ENCODE measurements around the gene OTC. TPM values are rescaled to one million over a fixed set of nuclear protein-coding genes. Genes with fewer than 3 reads are reported as not detected.

The OTC gene
- total and polyA plus RNA-seq, 2 donors from 2014 or later = not detected

GRCh38 chrX:38374431-38374830, 22.0 kb downstream of the OTC start:
- intact Hi-C loops (cut with DNase I) = no loop called here
- Histone ChIP-seq H3K27ac (ENCODE audit: low read depth in 2 of 2, low read length in 2 of 2) (no peak overlapping the region), H3K9me3 (ENCODE audit: control insufficient read depth in 2 of 3, insufficient read depth in 1 of 3, low read length in 3 of 3) (no peaks in the 10 kb centered on the region), H3K36me3 (ENCODE audit: control insufficient read depth in 2 of 3, insufficient read depth in 3 of 3, low read length in 3 of 3) (no peaks in the 10 kb centered on the region), H3K9ac (ENCODE audit: low read length in 3 of 3) (no peak overlapping the region), H3K27me3 (ENCODE audit: control insufficient read depth, insufficient read depth, low read length) (peaks cover 2% of the 10 kb centered on the region), H3K4me3 (ENCODE audit: low read length in 3 of 3) (no peak overlapping the region), H3K4me1 (ENCODE audit: control insufficient read depth in 2 of 3, insufficient read depth in 2 of 3, low read depth in 1 of 3, low read length in 3 of 3) (no peaks in the 10 kb centered on the region)
- DNase-seq (no peak), FAIRE-seq (no peak)
- TF ChIP-seq CTCF (IDR thresholded peaks at IDR 0.05; ENCODE audit: borderline replicate concordance, extremely low read depth, insufficient read depth) = no peak

- Histone ChIP-seq H3K4me1 (ENCODE audit: control insufficient read depth in 2 of 3, insufficient read depth in 2 of 3, low read depth in 1 of 3, low read length in 3 of 3) (no peaks in the 10 kb centered on the region), H3K27me3 (ENCODE audit: control insufficient read depth, insufficient read depth, low read length) (peaks cover 2% of the 10 kb centered on the region)
- FAIRE-seq = no peak
Observed at GRCh38 chrX:38375891-38376290, 23.5 kb downstream of the OTC start.

GRCh38 chrX:38376747-38377146, 24.3 kb downstream of the OTC start:
- Histone ChIP-seq H3K9ac (ENCODE audit: low read length in 3 of 3) (no peak overlapping the region), H3K9me3 (ENCODE audit: control insufficient read depth in 2 of 3, insufficient read depth in 1 of 3, low read length in 3 of 3) (no peaks in the 10 kb centered on the region), H3K27me3 (ENCODE audit: control insufficient read depth, insufficient read depth, low read length) (peaks cover 2% of the 10 kb centered on the region), H3K4me3 (ENCODE audit: low read length in 3 of 3) (no peak overlapping the region), H3K4me1 (ENCODE audit: control insufficient read depth in 2 of 3, insufficient read depth in 2 of 3, low read depth in 1 of 3, low read length in 3 of 3) (no peaks in the 10 kb centered on the region), H3K27ac (ENCODE audit: low read depth in 2 of 2, low read length in 2 of 2) (no peak overlapping the region), H3K36me3 (ENCODE audit: control insufficient read depth in 2 of 3, insufficient read depth in 3 of 3, low read length in 3 of 3) (no peaks in the 10 kb centered on the region)
- FAIRE-seq (no peak), DNase-seq (no peak)
- intact Hi-C loops (cut with DNase I) = no loop called here
- TF ChIP-seq CTCF (IDR thresholded peaks at IDR 0.05; ENCODE audit: borderline replicate concordance, extremely low read depth, insufficient read depth) = no peak

More at GRCh38 chrX:38375891-38376290, 23.5 kb downstream of the OTC start:
- H3K9ac ChIP-seq (ENCODE audit: low read length in 3 of 3) = no peak overlapping the region
- no peaks in the 10 kb centered on the region for H3K36me3 ChIP-seq (ENCODE audit: control insufficient read depth in 2 of 3, insufficient read depth in 3 of 3, low read length in 3 of 3)
- TF ChIP-seq CTCF (IDR thresholded peaks at IDR 0.05; ENCODE audit: borderline replicate concordance, extremely low read depth, insufficient read depth) = peak; percentile 2
- DNase-seq = peak in 1 of 5 donors; percentile 5
- H3K9me3 ChIP-seq (ENCODE audit: control insufficient read depth in 2 of 3, insufficient read depth in 1 of 3, low read length in 3 of 3) = no peaks in the 10 kb centered on the region
- no peak overlapping the region for H3K27ac ChIP-seq (ENCODE audit: low read depth in 2 of 2, low read length in 2 of 2)
- H3K4me3 ChIP-seq (ENCODE audit: low read length in 3 of 3) = no peak overlapping the region
- intact Hi-C loops (cut with DNase I) = no loop called here

GRCh38 chrX:38379088-38379487, 26.7 kb downstream of the OTC start:
- no peaks in the 10 kb centered on the region for H3K9me3 ChIP-seq (ENCODE audit: control insufficient read depth in 2 of 3, insufficient read depth in 1 of 3, low read length in 3 of 3)
- no peak for FAIRE-seq
- no peak overlapping the region for H3K9ac ChIP-seq (ENCODE audit: low read length in 3 of 3)
- H3K36me3 ChIP-seq (ENCODE audit: control insufficient read depth in 2 of 3, insufficient read depth in 3 of 3, low read length in 3 of 3) = no peaks in the 10 kb centered on the region
- no peaks in the 10 kb centered on the region for H3K4me1 ChIP-seq (ENCODE audit: control insufficient read depth in 2 of 3, insufficient read depth in 2 of 3, low read depth in 1 of 3, low read length in 3 of 3)
- no peak for TF ChIP-seq CTCF (IDR thresholded peaks at IDR 0.05; ENCODE audit: borderline replicate concordance, extremely low read depth, insufficient read depth)
- H3K27ac ChIP-seq (ENCODE audit: low read depth in 2 of 2, low read length in 2 of 2) = no peak overlapping the region
- H3K27me3 ChIP-seq (ENCODE audit: control insufficient read depth, insufficient read depth, low read length) = no peaks in the 10 kb centered on the region
- DNase-seq = no peak
- intact Hi-C loops (cut with DNase I) = no loop called here
- no peak overlapping the region for H3K4me3 ChIP-seq (ENCODE audit: low read length in 3 of 3)
